Stimulated activated CD4-positive, alpha-beta T cell treated with anti-CD3 and anti-CD28 coated beads, TNF-alpha, amount 100 ng/mL, for 48 hours (primary cell): ENCODE results near the gene CDYL.
A peak's percentile ranks its signal among the peaks of the same experiment; 100 is the strongest.
"Not testable (repeated sequence)": the region's sequence is repeated elsewhere in the genome, so short reads cannot be mapped to it uniquely, and the experiment has no call there.

Source experiments
- DNase-seq, 3 donors: peaks; one replicate each; pipeline ENCODE4 v3.0.0-alpha.2; 2020; ENCODE audit warnings: low read depth in 3 of 3

Gene CDYL

GRCh38 chr6:5003604-5004372 is 227.6 kb downstream of the CDYL start, which contains the start of gene RPP40:
TSS of gene RPP40 (minus strand) at chr6:5004037. CDS start at chr6:5004002, 35 bp downstream.
- peak; percentile 97 to 98 (median 98) for DNase-seq

DNA sequence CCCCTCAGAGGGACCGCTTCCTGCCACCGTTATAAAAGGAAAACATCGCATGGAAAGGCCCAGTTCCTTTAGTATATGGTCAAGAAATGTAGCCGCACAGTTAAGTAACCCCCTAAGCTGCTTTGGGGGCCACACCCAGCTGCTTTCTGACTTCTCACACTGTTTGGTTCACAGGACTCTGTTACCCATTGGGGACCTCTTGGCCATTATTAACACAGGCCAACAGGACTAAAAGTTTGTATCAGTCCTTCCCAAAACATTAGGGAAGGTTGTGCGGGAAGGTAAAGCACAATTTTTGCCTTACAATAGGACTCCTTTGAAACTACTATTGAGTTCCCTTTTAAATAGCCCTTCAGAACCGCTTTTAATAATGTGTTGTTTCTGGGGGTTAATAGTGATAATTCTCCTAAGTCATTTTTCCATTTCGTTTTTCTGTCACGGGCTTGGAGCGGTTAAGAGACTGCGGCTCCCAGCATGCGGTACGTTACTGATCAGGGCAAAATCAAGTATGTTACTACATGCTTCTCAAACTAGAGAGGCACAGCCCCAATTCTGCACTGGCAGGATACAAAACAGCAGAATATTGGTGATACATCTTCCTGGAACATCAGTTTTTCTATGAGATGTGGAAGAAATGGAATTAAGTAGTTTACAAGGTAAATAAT is 228.3 kb downstream of the CDYL start:
- DNase-seq = no peak

GRCh38 chr6:5005038-5005433 is 228.8 kb downstream of the CDYL start:
- DNase-seq = not testable (repeated sequence)
